HEK293T (cell line): ENCODE data around the gene ANKRD27.

Experiments
- CTCF ChIA-PET: fragments of 350-600 bp; formaldehyde crosslinking; extraction: SDS; loops from one replicate; lab custom pipeline; 2021; ENCODE audit warnings: antibody characterized with exemption, inconsistent platforms; lab: Yijun Ruan, JAX
- POLR2A ChIA-PET: fragments of 350-600 bp; formaldehyde crosslinking; extraction: SDS; loops from one replicate; lab custom pipeline; 2020; ENCODE audit warnings: antibody characterized with exemption, inconsistent platforms; lab: Yijun Ruan, JAX
- DNase-seq: peaks from one replicate; pipeline ENCODE4 v3.0.0; 2012; ENCODE audit warnings: mixed read lengths; ENCODE audit errors: extremely low spot score
- ARNT ChIP-seq: fragments of 450-650 bp; IDR thresholded peaks from 2 replicates; pipeline ENCODE4 v1.6.1; 2017; ENCODE audit warnings: mild to moderate bottlenecking
- BHLHE40 ChIP-seq: fragments of 450-650 bp; IDR thresholded peaks from 2 replicates; pipeline ENCODE4 v1.6.1; 2016; ENCODE audit warnings: mild to moderate bottlenecking, moderate library complexity, borderline replicate concordance
- CTBP1 ChIP-seq: fragments of 450-650 bp; IDR thresholded peaks from 2 replicates; pipeline ENCODE4 v1.6.1; 2016; ENCODE audit warnings: borderline replicate concordance
- ELF4 ChIP-seq: fragments of 450-650 bp; IDR thresholded peaks from 2 replicates; pipeline ENCODE4 v1.6.1; 2017; ENCODE audit warnings: antibody characterized with exemption
- FOXA1 ChIP-seq: fragments of 450-650 bp; IDR thresholded peaks from 2 replicates; pipeline ENCODE4 v1.6.1; 2016; ENCODE audit warnings: mild to moderate bottlenecking
- FOXK2 ChIP-seq: fragments of 450-650 bp; IDR thresholded peaks from 2 replicates; pipeline ENCODE4 v1.6.1; 2016; ENCODE audit warnings: mild to moderate bottlenecking
- FOXM1 ChIP-seq: fragments of 450-650 bp; IDR thresholded peaks from 2 replicates; pipeline ENCODE4 v1.6.1; 2017; ENCODE audit warnings: mild to moderate bottlenecking, borderline replicate concordance
- HDGF ChIP-seq: fragments of 450-650 bp; IDR thresholded peaks from 2 replicates; pipeline ENCODE4 v1.6.1; 2017; ENCODE audit warnings: antibody characterized with exemption, borderline replicate concordance
- L3MBTL2 ChIP-seq: fragments of 450-650 bp; conservative IDR thresholded peaks from 2 replicates; pipeline ENCODE4 v1.6.1; 2016; ENCODE audit warnings: mild to moderate bottlenecking
- LEF1 ChIP-seq: fragments of 450-650 bp; IDR thresholded peaks from 2 replicates; pipeline ENCODE4 v1.6.1; 2017; ENCODE audit warnings: mild to moderate bottlenecking, borderline replicate concordance
- SP1 ChIP-seq: fragments of 450-650 bp; IDR thresholded peaks from 2 replicates; pipeline ENCODE4 v1.6.1; 2017
- SUZ12 ChIP-seq: fragments of 450-650 bp; IDR thresholded peaks from 2 replicates; pipeline ENCODE4 v1.6.1; 2016; ENCODE audit warnings: mild to moderate bottlenecking
- TARDBP ChIP-seq: fragments of 450-650 bp; IDR thresholded peaks from 2 replicates; pipeline ENCODE4 v1.6.1; 2016
- ZNF384 ChIP-seq: fragments of 450-650 bp; IDR thresholded peaks from 2 replicates; pipeline ENCODE4 v1.6.1; 2016
- TF ChIP-seq, protein P1 (sequence below): fragments of 450-650 bp; IDR thresholded peaks from 2 replicates; pipeline ENCODE4 v1.6.1; 2016

The ANKRD27 gene

DNA sequence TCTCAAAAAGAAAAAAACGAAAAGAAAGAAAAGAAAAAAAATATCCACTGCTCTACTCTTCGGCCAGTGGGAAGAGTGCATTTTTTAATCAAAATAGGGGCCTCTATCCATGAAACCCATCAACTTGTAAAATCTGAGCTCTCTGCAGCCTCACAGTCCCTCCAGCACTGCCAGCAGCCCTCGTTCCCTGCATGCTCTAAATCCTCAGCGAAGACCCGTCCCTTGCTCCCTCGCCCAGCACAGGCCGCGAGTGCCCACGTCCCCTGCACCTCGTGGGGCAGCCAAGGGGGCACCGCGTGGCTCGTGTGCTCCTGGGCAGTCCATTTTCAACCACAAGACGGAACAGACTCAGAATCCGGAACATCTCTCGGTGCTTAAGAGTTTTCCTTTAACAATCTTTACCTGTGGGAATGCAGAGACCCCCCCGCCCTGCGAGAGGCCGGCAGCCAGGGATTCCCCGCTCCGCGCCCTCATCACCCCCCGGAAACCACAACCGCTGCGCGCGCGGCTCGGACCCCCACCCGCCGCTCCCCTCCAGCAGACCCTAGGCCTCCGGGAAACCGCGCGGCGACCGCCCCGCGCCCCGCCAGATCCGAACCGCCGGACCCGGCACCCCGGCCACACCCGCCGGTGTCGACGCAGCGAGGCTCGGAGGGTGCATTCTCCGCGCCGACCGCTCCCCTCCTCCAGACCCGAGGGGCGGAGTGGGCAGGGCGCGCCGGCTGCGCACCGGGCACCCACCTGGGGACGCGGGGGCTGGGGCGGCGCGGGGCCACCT is 638 bp downstream of the ANKRD27 start:
- ChIA-PET POLR2A (interaction anchor here (0.9 to 2.4 kb wide), 2 partner anchors 17 to 19 kb away, joined by 4 to 8 read pairs; partner anchors contain the start of gene NUDT19), CTCF (no interaction called here)
- no peak for DNase-seq
- TF ChIP-seq BHLHE40 = no peak
- peak; percentile 51 for TF ChIP-seq L3MBTL2

DNA sequence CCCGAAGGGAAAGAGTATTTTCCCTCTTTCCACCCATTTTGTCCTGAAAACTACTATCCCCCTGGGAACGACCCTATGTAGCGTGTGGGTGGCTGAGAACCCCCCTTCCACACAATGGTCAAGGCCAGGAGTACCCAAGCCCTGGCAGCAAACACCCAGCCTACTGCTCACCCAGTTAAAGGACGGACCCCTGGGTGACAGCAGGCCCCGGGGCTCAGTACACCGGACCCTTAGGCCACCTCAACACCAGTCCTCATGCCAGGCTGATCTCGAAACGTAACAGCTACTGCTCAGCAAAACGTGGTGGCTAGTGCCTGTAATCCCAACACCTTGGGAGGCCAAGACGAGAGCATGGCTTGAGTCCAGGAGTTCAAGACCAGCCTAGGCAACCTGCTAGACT is 1.4 kb downstream of the ANKRD27 start:
- ChIA-PET POLR2A (no interaction called here), CTCF (no interaction called here)
- TF ChIP-seq, protein P1, sequence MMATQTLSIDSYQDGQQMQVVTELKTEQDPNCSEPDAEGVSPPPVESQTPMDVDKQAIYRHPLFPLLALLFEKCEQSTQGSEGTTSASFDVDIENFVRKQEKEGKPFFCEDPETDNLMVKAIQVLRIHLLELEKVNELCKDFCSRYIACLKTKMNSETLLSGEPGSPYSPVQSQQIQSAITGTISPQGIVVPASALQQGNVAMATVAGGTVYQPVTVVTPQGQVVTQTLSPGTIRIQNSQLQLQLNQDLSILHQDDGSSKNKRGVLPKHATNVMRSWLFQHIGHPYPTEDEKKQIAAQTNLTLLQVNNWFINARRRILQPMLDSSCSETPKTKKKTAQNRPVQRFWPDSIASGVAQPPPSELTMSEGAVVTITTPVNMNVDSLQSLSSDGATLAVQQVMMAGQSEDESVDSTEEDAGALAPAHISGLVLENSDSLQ = no peak
- no peak for TF ChIP-seq HDGF
- DNase-seq = no peak

DNA sequence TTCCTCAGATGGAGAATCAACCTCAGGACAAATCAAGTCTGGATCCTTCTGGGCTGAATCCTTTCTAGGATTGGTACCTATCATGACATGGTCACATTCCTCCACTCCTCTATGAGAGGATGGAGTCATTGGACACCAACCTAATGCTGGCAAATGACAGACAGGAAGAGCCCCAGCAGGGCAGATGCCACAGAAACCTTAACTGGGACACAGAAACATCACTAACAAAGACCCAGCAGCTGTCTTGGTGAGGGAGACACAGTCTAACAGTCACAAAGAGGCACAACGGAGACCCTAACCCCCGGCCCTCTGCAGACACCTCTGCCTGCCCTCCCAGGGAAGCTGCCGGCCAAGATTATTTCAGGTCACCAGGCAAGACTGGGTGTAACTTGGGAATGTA is 2.1 kb downstream of the ANKRD27 start:
- ChIA-PET POLR2A (no interaction called here), CTCF (no interaction called here)
- TF ChIP-seq, protein P1 = no peak
- TF ChIP-seq SUZ12 (no peak), LEF1 (no peak), BHLHE40 (no peak), L3MBTL2 (no peak), FOXA1 (no peak), SP1 (no peak)
- no peak for DNase-seq

DNA sequence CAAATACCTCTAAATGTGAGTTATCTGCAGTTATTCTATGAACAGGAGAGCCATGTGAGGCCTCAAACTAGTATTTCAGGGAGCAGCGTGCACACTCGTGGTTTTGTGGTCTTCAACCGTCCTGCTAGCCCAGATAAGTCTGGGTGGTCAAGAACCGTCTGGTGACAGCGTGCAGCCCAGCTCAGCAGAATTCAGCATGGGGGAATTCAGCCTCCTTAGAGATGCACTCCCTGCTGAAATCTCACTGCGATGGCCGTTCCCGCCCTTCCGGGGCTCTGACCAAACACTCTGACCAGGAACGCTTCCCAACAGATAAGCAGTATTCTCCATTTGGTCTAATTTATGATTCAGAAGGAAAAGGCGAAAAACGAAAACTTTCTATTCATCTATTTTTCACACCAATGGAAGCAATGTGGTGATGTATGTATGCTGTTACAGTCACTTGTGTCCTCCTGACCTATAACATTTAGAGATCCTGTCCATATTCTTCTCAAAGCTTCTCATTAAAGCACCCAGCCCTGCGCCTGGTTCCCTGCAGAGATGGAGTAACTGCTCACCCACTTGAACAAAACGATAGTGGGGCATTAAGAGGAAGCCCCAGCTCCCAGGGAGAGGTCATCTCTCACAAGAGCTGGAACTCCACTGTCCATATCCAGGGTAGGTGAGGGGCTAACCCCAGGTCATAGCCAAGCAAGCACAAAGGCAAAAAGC is 2.9 kb downstream of the ANKRD27 start:
- no peak for DNase-seq
- POLR2A ChIA-PET = no interaction called here
- CTCF ChIA-PET = no interaction called here
- TF ChIP-seq SUZ12 = no peak
- no peak for TF ChIP-seq ZNF384
- no peak for TF ChIP-seq FOXK2

DNA sequence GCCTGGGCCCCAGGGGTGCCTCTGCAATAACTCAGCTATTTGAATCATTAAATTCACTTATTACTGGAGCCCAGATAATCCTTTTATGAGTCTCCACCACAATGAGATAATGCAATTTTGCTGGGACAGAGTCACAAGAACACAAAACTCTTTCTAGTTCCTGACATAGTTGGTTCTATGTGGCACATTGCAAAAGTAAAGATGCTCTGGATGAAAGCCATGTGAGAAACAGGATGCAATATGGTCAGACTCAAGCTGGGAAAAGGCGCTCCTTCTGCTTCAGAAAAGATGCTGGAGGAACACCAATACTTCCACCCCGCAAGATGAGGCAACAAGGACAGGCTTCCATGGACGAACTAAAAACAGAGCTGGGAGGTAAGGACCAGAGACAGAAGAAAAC is 5.7 kb downstream of the ANKRD27 start:
- CTCF ChIA-PET = no interaction called here
- DNase-seq = no peak
- POLR2A ChIA-PET = interaction anchor here (2.0 kb wide), 1 partner anchor 88 kb away, joined by 5 read pairs; the partner anchor contains the start of gene PDCD5
- no peak for TF ChIP-seq ZNF384
- TF ChIP-seq FOXA1 = no peak

DNA sequence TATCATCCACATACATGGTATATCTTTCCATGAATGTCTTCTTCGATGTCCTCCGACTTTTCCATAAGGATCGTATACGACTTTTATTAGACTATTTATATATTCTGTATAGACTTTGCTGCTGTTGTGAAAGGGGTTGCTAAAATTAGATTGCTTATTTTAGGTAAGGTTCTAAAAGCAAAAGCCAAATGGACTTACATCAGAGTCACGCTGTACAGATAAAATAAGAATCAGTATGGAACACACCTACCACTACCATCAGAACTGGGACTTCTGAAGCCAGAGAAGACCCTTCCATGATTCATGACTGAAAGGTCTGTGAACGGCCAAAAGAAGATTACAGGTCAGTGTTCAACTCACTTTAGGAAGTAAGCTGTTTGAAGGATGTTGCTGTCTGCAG is 8.9 kb downstream of the ANKRD27 start:
- no peak for DNase-seq
- CTCF ChIA-PET = no interaction called here
- no peak for TF ChIP-seq LEF1
- no peak for TF ChIP-seq FOXM1
- TF ChIP-seq CTBP1 = no peak
- no peak for TF ChIP-seq SP1
- no peak for TF ChIP-seq HDGF
- no peak for TF ChIP-seq ARNT
- no peak for TF ChIP-seq ELF4
- no peak for TF ChIP-seq L3MBTL2
- TF ChIP-seq TARDBP = no peak
- TF ChIP-seq FOXK2 = no peak
- no peak for TF ChIP-seq FOXA1
- POLR2A ChIA-PET = no interaction called here

DNA sequence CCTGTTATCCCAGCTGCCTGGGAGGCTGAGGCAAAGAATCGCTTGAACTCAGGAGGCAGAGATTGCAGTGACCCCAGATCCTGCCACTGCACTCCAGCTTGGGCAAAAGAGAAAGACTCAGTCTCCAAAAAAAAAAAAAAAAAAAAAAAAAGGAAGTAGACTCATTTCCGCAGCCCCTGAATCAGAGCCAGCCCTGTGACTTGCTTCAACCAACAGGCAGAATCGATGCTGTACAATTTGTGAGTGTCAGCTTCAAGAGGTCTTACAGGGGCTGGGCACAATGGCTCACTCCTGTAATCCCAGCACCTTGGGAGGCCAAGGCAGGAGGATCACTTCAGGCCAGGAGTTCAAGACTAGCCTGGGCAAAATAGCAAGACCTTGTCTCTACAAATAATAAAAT is 12.8 kb downstream of the ANKRD27 start:
- CTCF ChIA-PET = no interaction called here
- POLR2A ChIA-PET = no interaction called here
- TF ChIP-seq FOXA1 = no peak
- no peak for TF ChIP-seq LEF1
- TF ChIP-seq, protein P1 = no peak
- TF ChIP-seq SP1 = no peak
- TF ChIP-seq HDGF = no peak
- no peak for TF ChIP-seq L3MBTL2
- TF ChIP-seq FOXM1 = no peak
- no peak for TF ChIP-seq ELF4
- no peak for TF ChIP-seq BHLHE40
- no peak for TF ChIP-seq SUZ12
- no peak for TF ChIP-seq CTBP1
- no peak for DNase-seq
